BLaER1 treated with 17β-estradiol and CSF1 and Interleukin-3, amounts not matched to agents 10 nM and 100 nM (cell line): ENCODE data around the gene NXN.

ENCODE experiments used
- H3K27ac ChIP-seq, 11 experiments: shearing (Covaris generic); formaldehyde crosslinking; 2 replicates each; pipeline ENCODE4 v1.8.1; 2022
- H3K27me3 ChIP-seq, 11 experiments: shearing (Covaris generic); formaldehyde crosslinking; 2 replicates each; pipeline ENCODE4 v1.8.1; 2022
- H3K36me3 ChIP-seq, 11 experiments: shearing (Covaris generic); formaldehyde crosslinking; 2 replicates each; pipeline ENCODE4 v1.8.1; 2022
- H3K4me1 ChIP-seq, 10 experiments: shearing (Covaris generic); formaldehyde crosslinking; 2 replicates each; pipeline ENCODE4 v1.8.1; 2022
- H3K4me2 ChIP-seq, 11 experiments: shearing (Covaris generic); formaldehyde crosslinking; 2 replicates each; pipeline ENCODE4 v1.8.1; 2022
- H3K4me3 ChIP-seq, 10 experiments: shearing (Covaris generic); formaldehyde crosslinking; 2 replicates each; pipeline ENCODE4 v1.8.1; 2022
- H3K9ac ChIP-seq, 11 experiments: shearing (Covaris generic); formaldehyde crosslinking; 2 replicates each; pipeline ENCODE4 v1.8.1; 2022
- H3K9me3 ChIP-seq, 11 experiments: shearing (Covaris generic); formaldehyde crosslinking; replicated peaks in 1 of 11; 2 replicates each; pipeline ENCODE4 v1.8.1; 2022
- H4K20me1 ChIP-seq, 11 experiments: shearing (Covaris generic); formaldehyde crosslinking; 2 replicates each; pipeline ENCODE4 v1.8.1; 2022
- Cebpa-rat ChIP-seq, 11 experiments: shearing (Covaris generic); IDR thresholded peaks; 2 replicates each; pipeline ENCODE4 v1.8.1; 2022

The NXN gene

GRCh38 chr17:804541-805435, 174.8 kb downstream of the NXN start:
- no peak for TF ChIP-seq Cebpa-rat (IDR thresholded peaks at IDR 0.05)
- H3K4me2 ChIP-seq: peak overlapping the region; percentile 63 to 99 (median 95)
- peaks cover 0 to 38% (median 11%) of the 10 kb centered on the region in 11 experiments; a peak in 13 of 22 replicates for H3K36me3 ChIP-seq
- no peaks in the 10 kb centered on the region for H3K9me3 ChIP-seq
- peaks cover 49 to 98% (median 95%) of the 10 kb centered on the region in 10 experiments for H3K4me1 ChIP-seq
- H3K9ac ChIP-seq: peak overlapping the region in 8 of 11 experiments; percentile 29 to 82 (median 60); a peak in 14 of 22 replicates
- peak overlapping the region in 8 of 11 experiments; percentile 10 to 75 (median 64); a peak in 15 of 22 replicates for H3K27ac ChIP-seq
- H3K27me3 ChIP-seq: peaks cover 0 to 66% (median 0%) of the 10 kb centered on the region in 11 experiments; a peak in 5 of 22 replicates
- peaks cover 0 to 67% (median 33%) of the 10 kb centered on the region in 11 experiments; a peak in 16 of 22 replicates for H4K20me1 ChIP-seq
- peak overlapping the region in 6 of 10 experiments; percentile 10 to 73 (median 63); a peak in 6 of 20 replicates for H3K4me3 ChIP-seq

GRCh38 chr17:802901-803881, 176.4 kb downstream of the NXN start:
- Histone ChIP-seq H3K4me3 (peak overlapping the region in 7 of 10 experiments; percentile 42 to 73 (median 60); a peak in 14 of 20 replicates), H3K4me2 (peak overlapping the region; percentile 63 to 99 (median 95)), H3K4me1 (peaks cover 49 to 100% (median 95%) of the 10 kb centered on the region in 10 experiments), H3K9me3 (no peaks in the 10 kb centered on the region), H3K27ac (peak overlapping the region in 7 of 11 experiments; percentile 0 to 75 (median 59); a peak in 13 of 22 replicates), H3K36me3 (peaks cover 0 to 32% (median 3%) of the 10 kb centered on the region in 11 experiments; a peak in 6 of 22 replicates), H4K20me1 (peaks cover 0 to 56% (median 32%) of the 10 kb centered on the region in 11 experiments; a peak in 16 of 22 replicates), H3K27me3 (peaks cover 0 to 81% (median 0%) of the 10 kb centered on the region in 11 experiments; a peak in 5 of 22 replicates), H3K9ac (peak overlapping the region in 9 of 11 experiments; percentile 6 to 82 (median 64); a peak in 17 of 22 replicates)
- no peak for TF ChIP-seq Cebpa-rat (IDR thresholded peaks at IDR 0.05)

GRCh38 chr17:802481-802880, 177.1 kb downstream of the NXN start:
- Histone ChIP-seq H3K36me3 (peaks cover 0 to 32% (median 3%) of the 10 kb centered on the region in 11 experiments; a peak in 6 of 22 replicates), H3K27me3 (peaks cover 0 to 78% (median 0%) of the 10 kb centered on the region in 11 experiments; a peak in 5 of 22 replicates), H3K9me3 (no peaks in the 10 kb centered on the region), H3K4me3 (peak overlapping the region in 7 of 10 experiments; percentile 6 to 73 (median 60); a peak in 10 of 20 replicates), H3K4me1 (peaks cover 45 to 100% (median 95%) of the 10 kb centered on the region in 10 experiments), H4K20me1 (peaks cover 0 to 49% (median 25%) of the 10 kb centered on the region in 11 experiments; a peak in 15 of 22 replicates), H3K9ac (peak overlapping the region in 6 of 11 experiments; percentile 68 to 82 (median 80); a peak in 11 of 22 replicates), H3K4me2 (peak overlapping the region in 10 of 11 experiments; percentile 82 to 99 (median 96); a peak in 19 of 22 replicates), H3K27ac (peak overlapping the region in 6 of 11 experiments; percentile 46 to 85 (median 78); a peak in 9 of 22 replicates)
- TF ChIP-seq Cebpa-rat (IDR thresholded peaks at IDR 0.05): no peak

GRCh38 chr17:801660-802059, 177.9 kb downstream of the NXN start:
- no peaks in the 10 kb centered on the region for H3K9me3 ChIP-seq
- peaks cover 51 to 100% (median 95%) of the 10 kb centered on the region in 10 experiments for H3K4me1 ChIP-seq
- peaks cover 0 to 75% (median 0%) of the 10 kb centered on the region in 11 experiments; a peak in 5 of 22 replicates for H3K27me3 ChIP-seq
- no peak for TF ChIP-seq Cebpa-rat (IDR thresholded peaks at IDR 0.05)
- peaks cover 0 to 41% (median 17%) of the 10 kb centered on the region in 11 experiments; a peak in 13 of 22 replicates for H4K20me1 ChIP-seq
- peak overlapping the region in 7 of 10 experiments; percentile 33 to 73 (median 60); a peak in 13 of 20 replicates for H3K4me3 ChIP-seq
- H3K27ac ChIP-seq: peak overlapping the region in 8 of 11 experiments; percentile 0 to 85 (median 73); a peak in 15 of 22 replicates
- peaks cover 0 to 33% (median 4%) of the 10 kb centered on the region in 11 experiments; a peak in 8 of 22 replicates for H3K36me3 ChIP-seq
- peak overlapping the region in 9 of 11 experiments; percentile 25 to 82 (median 75); a peak in 16 of 22 replicates for H3K9ac ChIP-seq
- peak overlapping the region; percentile 82 to 99 (median 95); a peak in 21 of 22 replicates for H3K4me2 ChIP-seq

- no peak for TF ChIP-seq Cebpa-rat (IDR thresholded peaks at IDR 0.05)
- peaks cover 51 to 100% (median 97%) of the 10 kb centered on the region in 10 experiments for H3K4me1 ChIP-seq
- no peaks in the 10 kb centered on the region for H3K9me3 ChIP-seq
- peaks cover 0 to 38% (median 16%) of the 10 kb centered on the region in 11 experiments; a peak in 12 of 22 replicates for H4K20me1 ChIP-seq
- H3K9ac ChIP-seq: peak overlapping the region; percentile 18 to 82 (median 73); a peak in 19 of 22 replicates
- peaks cover 0 to 73% (median 0%) of the 10 kb centered on the region in 11 experiments; a peak in 5 of 22 replicates for H3K27me3 ChIP-seq
- H3K4me3 ChIP-seq: peak overlapping the region in 9 of 10 experiments; percentile 8 to 73 (median 60); a peak in 18 of 20 replicates
- H3K27ac ChIP-seq: peak overlapping the region in 9 of 11 experiments; percentile 32 to 85 (median 77); a peak in 17 of 22 replicates
- H3K36me3 ChIP-seq: peaks cover 0 to 42% (median 7%) of the 10 kb centered on the region in 11 experiments; a peak in 8 of 22 replicates
- peak overlapping the region; percentile 82 to 99 (median 95) for H3K4me2 ChIP-seq
These were observed 178.9 kb downstream of the NXN start for GRCh38 chr17:800446-801242.

- no peak for TF ChIP-seq Cebpa-rat (IDR thresholded peaks at IDR 0.05)
- H3K27ac ChIP-seq: peak overlapping the region in 6 of 11 experiments; percentile 5 to 85 (median 72); a peak in 7 of 22 replicates
- H3K4me2 ChIP-seq: peak overlapping the region in 9 of 11 experiments; percentile 8 to 99 (median 95); a peak in 19 of 22 replicates
These were observed 180.3 kb downstream of the NXN start for GRCh38 chr17:799261-799660.

More at GRCh38 chr17:799261-799660, 180.3 kb downstream of the NXN start:
- Histone ChIP-seq H4K20me1 (peaks cover 0 to 34% (median 11%) of the 10 kb centered on the region in 11 experiments; a peak in 12 of 22 replicates), H3K9me3 (no peaks in the 10 kb centered on the region), H3K36me3 (peaks cover 0 to 37% (median 7%) of the 10 kb centered on the region in 11 experiments; a peak in 8 of 22 replicates), H3K27me3 (peaks cover 0 to 61% (median 0%) of the 10 kb centered on the region in 11 experiments; a peak in 5 of 22 replicates), H3K4me1 (peaks cover 52 to 100% (median 98%) of the 10 kb centered on the region in 10 experiments), H3K9ac (peak overlapping the region in 7 of 11 experiments; percentile 15 to 65 (median 49); a peak in 10 of 22 replicates), H3K4me3 (peak overlapping the region in 1 of 10 experiments; percentile 29; a peak in 2 of 20 replicates)
